Stimulated activated effector memory CD8-positive, alpha-beta T cell treated with anti-CD3 and anti-CD28 coated beads, Interleukin-12 subunit alpha, Interleukin-12 subunit beta, amount 100 ng/mL, for 72 hours (primary cell): ENCODE results near the gene MAP3K5.
"Not testable (repeated sequence)": the region's sequence is repeated elsewhere in the genome, so short reads cannot be mapped to it uniquely, and the experiment has no call there.

Source experiments
- ATAC-seq: fragments of 150-1000 bp; cut with Tn5 transposase; 2 replicates; pipeline ENCODE4 v1.10.0; 2021
- DNase-seq, 2 donors: peaks; one replicate each; pipeline ENCODE4 v3.0.0; 2021 to 2022; ENCODE audit warnings: low spot score in 2 of 2
- H3K27ac Mint-ChIP-seq: one replicate; pipeline ENCODE4 v1.8.0; 2022; ENCODE audit warnings: mild to moderate bottlenecking, mixed read lengths
- H3K36me3 Mint-ChIP-seq: one replicate; pipeline ENCODE4 v1.8.0; 2022; ENCODE audit warnings: mild to moderate bottlenecking, mixed read lengths
- H3K4me1 Mint-ChIP-seq: one replicate; pipeline ENCODE4 v1.8.0; 2022; ENCODE audit warnings: mixed read lengths
- H3K4me3 Mint-ChIP-seq: one replicate; pipeline ENCODE4 v1.8.0; 2022; ENCODE audit warnings: mild to moderate bottlenecking, mixed read lengths
- H3K9me3 Mint-ChIP-seq: one replicate; pipeline ENCODE4 v1.8.0; 2022; ENCODE audit warnings: mixed read lengths

MAP3K5 gene

DNA sequence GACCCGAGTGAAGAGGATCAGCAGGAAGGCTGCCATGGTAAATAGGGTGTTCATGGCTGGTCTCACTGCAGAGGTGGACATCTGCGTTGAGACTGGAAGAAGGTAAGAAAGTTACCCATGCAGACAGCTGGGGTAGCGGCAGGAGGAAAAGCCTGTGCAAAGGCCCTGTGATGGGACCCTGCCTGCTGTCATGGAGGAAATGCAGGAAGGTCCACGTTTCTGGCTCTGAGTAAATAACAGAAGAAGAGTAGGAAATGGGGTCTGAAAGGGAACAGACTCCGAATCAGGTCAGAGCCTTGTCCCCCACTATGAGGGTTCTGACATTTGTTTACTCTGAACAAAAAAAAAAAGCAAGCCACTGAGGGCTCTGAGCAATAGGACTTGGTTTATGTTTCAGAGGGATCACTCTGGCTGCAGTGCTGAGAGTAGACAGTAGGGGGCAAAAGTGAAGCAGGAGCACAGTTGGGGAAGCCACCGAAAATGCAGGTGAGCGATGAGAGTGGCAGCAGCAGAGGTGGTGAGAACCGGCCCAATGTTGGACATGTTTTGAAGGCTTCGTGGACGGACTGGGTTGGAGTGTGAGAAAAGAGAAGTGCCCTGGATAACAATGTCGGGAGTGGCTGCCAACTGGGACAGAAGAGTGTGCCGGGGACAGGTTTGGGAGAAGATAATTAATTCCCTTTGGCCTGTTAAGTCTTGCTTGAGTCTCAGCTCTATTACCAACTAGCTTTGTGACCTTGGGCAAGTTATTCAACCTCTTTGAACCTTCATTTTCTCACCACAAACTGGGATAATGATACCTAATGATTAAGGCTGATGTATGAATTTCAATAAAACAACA lies 184.1 kb downstream of the MAP3K5 start:
- Mint-ChIP-seq H3K4me3 (no peak overlapping the region), H3K27ac (no peak overlapping the region), H3K9me3 (no peaks in the 10 kb centered on the region), H3K36me3 (peaks cover 63% of the 10 kb centered on the region), H3K4me1 (peaks cover 26% of the 10 kb centered on the region)
- ATAC-seq: peak; percentile 93
- DNase-seq: peak; percentile 79 to 93

DNA sequence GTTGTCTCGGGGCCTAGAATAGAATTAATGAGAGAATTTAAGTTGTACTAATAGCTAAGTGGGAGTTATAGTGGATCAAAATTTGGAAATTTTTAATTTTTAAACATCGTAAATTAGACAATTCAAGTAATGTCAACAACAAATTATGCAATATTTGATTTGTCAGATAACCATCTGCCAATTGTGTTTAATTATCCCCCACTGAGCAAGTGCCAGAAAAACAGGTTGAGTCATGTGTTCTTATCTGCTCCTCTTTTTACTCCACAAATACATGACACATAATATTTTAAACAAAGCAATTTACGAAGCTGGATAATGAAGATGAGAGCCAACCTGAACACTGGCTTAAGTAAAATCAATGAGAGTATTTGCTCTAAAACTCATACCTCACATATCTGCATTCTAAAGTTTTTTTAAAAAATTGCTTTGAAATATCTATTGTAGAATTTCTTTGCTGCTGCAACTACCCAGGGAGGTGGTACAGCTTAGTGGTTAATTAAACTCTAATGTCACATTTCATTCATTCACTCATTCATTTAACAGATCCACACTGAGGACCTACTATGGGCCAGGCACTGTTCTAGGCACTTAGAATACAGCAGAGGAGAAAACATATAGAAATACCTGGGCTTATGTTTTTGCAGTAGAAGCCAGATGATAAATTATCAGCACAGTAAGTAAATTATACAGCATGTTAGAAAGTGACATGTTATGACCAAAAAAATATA lies 184.9 kb downstream of the MAP3K5 start:
- peaks cover 59% of the 10 kb centered on the region for H3K36me3 Mint-ChIP-seq
- H3K27ac Mint-ChIP-seq: no peak overlapping the region
- no peak overlapping the region for H3K4me3 Mint-ChIP-seq
- peaks cover 26% of the 10 kb centered on the region for H3K4me1 Mint-ChIP-seq
- ATAC-seq (no peak), DNase-seq (no peak)
- no peaks in the 10 kb centered on the region for H3K9me3 Mint-ChIP-seq

DNA sequence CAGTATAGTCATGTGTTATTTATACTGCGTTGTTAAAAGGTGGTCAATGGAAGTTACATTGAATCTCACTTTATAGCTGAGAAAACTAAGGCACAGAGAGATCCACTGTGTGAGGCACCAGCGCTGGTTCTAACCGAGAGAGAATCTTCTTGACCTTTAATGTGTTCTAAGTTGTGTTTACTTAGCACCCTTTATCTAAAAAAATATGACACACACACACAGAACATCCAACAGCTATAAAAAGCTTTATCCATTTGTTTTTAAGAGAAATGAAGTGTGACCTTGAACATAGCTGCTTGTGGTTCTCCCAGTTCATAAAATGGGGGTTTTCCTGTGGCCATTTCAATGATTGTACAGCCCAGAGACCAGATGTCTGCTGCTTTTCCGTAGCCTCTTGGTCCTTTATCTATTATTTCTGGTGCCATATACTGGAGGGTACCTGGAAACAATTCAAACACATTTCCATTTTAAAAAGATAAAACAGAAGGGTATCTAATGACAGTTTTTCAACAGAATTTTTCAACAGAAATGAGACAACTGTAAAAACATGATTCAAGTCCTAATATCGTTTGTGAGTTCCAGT lies 187.3 kb downstream of the MAP3K5 start:
- Mint-ChIP-seq H3K36me3 (peaks cover 58% of the 10 kb centered on the region), H3K9me3 (no peaks in the 10 kb centered on the region), H3K4me3 (no peak overlapping the region), H3K4me1 (peaks cover 19% of the 10 kb centered on the region), H3K27ac (no peak overlapping the region)
- ATAC-seq (no peak), DNase-seq (peak in 1 of 2 donors; percentile 13)

DNA sequence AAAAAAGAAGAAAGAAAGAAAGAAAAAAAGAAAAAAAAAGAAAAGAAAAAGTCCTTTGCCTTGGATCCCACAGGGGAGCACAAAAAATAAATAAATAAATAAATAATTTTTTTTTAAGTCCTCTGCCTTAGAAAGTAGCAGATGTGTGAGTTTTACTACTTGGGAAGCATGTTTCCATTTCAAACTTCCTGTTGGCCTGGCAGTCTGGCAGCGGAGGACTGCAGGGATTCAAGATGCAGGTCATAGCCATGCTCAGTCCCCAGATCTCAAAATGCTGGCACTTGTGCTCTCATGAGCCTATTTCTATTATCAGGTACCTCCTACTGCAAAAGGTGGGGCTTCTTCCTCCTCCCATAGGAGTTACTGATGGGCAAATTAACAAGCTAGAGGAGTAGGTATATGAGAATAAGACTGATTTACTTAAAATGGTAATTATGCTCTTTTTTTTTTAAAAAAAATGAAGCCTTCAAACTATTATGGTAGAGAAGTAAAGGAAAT lies 187.9 kb downstream of the MAP3K5 start:
- Mint-ChIP-seq H3K9me3 (no peaks in the 10 kb centered on the region), H3K4me3 (no peak overlapping the region), H3K36me3 (peaks cover 64% of the 10 kb centered on the region), H3K27ac (no peak overlapping the region), H3K4me1 (peaks cover 15% of the 10 kb centered on the region)
- no peak for ATAC-seq
- DNase-seq: peak in 1 of 2 donors; percentile 35

DNA sequence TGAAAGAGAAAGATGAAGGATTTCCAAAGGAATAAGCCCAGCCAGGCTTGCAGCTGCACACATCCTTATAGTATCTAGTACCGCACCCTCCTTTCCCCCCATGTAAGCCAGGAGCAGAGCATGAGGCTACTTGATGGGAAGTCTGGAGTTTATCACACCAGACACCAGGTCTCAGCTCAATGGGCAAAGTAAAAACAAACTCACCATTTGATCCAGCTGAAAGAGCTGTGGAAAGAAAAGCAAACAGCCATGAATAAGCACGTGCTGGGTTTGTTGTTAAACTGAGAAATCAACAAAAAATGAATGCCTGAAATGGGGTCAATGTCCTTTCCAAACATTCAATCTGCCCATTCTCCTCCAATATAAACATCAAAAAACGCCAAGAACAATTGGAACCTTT lies 191.5 kb downstream of the MAP3K5 start:
- no peak overlapping the region for H3K4me3 Mint-ChIP-seq
- peak in 1 of 2 donors; percentile 22 for DNase-seq
- H3K36me3 Mint-ChIP-seq: peaks cover 61% of the 10 kb centered on the region
- peaks cover 10% of the 10 kb centered on the region for H3K4me1 Mint-ChIP-seq
- no peak overlapping the region for H3K27ac Mint-ChIP-seq
- no peak for ATAC-seq
- no peaks in the 10 kb centered on the region for H3K9me3 Mint-ChIP-seq

DNA sequence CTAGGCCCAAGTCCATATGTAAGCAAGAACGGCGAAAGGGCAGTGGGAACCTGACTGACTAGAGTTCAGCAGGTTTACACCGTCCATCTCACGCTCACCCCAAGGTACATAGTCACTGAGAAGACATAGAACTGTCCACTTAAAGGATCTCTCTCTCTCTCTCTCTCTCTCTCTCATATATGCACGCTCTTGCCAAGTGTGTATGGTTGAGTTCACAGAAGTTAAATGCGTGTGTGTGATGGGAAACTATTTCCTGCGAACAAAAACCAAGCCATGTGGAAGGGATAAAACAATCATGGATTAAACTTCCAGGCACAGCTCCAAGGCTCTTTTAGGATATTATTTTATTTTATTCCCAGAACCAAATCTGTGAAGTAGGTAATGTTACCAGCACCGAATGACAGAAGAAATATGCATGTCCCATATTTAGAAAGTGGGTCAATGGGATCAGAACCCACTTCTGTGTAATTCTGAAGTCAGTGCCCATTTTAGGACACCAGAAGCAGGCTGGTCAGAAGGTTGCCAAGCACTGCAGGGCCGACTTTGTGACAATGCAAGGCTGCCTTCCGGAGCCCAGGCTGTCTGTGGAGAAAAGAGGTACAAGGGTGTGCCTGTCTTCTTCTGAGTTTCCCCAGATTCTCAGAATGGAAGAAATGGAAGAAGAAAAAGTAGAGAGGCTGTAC lies 192.8 kb downstream of the MAP3K5 start:
- H3K4me1 Mint-ChIP-seq: peaks cover 22% of the 10 kb centered on the region
- H3K9me3 Mint-ChIP-seq: no peaks in the 10 kb centered on the region
- DNase-seq (peak in 1 of 2 donors; percentile 35), ATAC-seq (no peak)
- H3K36me3 Mint-ChIP-seq: peaks cover 53% of the 10 kb centered on the region
- no peak overlapping the region for H3K27ac Mint-ChIP-seq
- H3K4me3 Mint-ChIP-seq: no peak overlapping the region

DNA sequence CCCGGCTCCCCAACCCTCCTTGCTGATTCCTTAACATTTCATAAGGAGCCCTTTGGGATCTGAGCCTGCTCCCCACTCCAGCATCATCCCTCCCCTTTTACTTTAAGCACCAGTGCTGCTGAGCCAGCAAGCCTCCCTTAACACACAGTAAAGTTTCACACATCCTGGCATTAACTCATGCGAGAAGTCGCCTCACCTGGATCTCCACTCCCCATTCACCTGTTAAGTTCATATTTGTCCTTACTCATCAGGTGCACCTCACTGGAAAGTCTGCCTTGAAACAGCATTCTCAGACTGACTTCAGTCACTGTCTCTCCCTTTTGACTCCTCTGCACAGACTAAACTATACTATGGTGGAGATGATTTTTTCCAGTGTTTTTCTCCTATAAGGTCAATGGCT lies 194.2 kb downstream of the MAP3K5 start:
- no peak overlapping the region for H3K4me3 Mint-ChIP-seq
- H3K9me3 Mint-ChIP-seq: no peaks in the 10 kb centered on the region
- DNase-seq: peak in 1 of 2 donors; percentile 28
- peak overlapping the region; percentile 58 for H3K27ac Mint-ChIP-seq
- no peak for ATAC-seq
- peaks cover 36% of the 10 kb centered on the region for H3K4me1 Mint-ChIP-seq
- peaks cover 46% of the 10 kb centered on the region for H3K36me3 Mint-ChIP-seq

DNA sequence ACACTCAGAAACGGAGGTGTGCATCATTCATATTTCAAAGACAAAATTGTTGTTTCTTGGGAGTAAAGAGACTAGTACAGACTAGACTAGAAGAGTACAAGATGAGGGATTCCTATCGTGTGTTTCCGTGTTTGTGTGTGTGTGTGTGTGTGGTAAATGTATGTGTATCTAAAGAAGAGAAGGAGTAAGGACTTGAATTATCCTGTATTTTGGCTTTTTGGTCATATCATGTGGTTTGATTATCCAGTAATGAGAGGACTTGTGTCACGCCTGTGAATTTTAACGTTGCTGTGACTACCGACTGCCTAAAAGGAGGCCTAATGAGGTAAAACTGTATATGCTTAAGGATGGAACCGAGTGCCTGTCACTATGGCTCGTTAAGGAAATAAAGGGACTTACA lies 197.6 kb downstream of the MAP3K5 start:
- Mint-ChIP-seq H3K36me3 (peaks cover 51% of the 10 kb centered on the region), H3K9me3 (no peaks in the 10 kb centered on the region), H3K27ac (peak overlapping the region; percentile 97), H3K4me1 (peaks cover 37% of the 10 kb centered on the region), H3K4me3 (peak overlapping the region; percentile 66)
- no peak for DNase-seq
- ATAC-seq: no peak

DNA sequence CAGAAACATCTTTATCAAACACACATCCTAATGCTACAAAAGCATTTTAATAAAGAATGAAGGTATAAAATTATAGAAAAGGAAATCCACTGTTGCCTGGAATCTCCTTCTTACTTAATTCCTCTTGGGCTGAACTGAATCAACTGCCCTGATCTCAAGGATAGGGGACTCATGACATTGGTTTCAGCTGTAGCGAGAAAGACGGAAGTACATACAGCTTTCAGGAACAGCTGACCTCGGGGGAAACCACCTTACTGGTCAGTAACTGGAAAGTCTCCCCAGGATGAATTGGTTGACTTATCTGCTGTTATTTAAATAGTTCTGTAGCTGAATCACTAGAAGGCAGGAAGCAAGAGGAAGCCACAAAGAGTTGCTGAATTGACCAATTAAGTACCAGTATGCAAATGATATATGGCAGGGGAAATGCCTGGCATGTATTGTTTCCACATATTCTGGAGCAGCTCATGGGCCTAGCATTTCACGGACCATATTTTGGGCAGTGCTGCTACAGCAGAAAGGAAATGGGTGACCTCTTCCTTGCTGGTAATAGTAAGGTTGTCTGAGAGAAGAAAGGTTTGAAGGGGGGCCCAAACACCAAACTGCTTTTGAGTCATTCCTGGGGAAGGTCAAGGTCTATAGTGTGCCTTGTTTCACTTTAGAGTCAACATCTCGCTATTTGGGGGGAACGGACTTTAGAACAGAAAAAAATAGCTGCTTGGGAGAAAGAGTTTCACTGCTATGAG lies 198.4 kb downstream of the MAP3K5 start:
- H3K4me3 Mint-ChIP-seq: peak overlapping the region; percentile 66
- H3K4me1 Mint-ChIP-seq: peaks cover 37% of the 10 kb centered on the region
- H3K9me3 Mint-ChIP-seq: no peaks in the 10 kb centered on the region
- ATAC-seq (peak; percentile 97), DNase-seq (peak; percentile 22 to 80)
- peaks cover 56% of the 10 kb centered on the region for H3K36me3 Mint-ChIP-seq
- H3K27ac Mint-ChIP-seq: peak overlapping the region; percentile 97

DNA sequence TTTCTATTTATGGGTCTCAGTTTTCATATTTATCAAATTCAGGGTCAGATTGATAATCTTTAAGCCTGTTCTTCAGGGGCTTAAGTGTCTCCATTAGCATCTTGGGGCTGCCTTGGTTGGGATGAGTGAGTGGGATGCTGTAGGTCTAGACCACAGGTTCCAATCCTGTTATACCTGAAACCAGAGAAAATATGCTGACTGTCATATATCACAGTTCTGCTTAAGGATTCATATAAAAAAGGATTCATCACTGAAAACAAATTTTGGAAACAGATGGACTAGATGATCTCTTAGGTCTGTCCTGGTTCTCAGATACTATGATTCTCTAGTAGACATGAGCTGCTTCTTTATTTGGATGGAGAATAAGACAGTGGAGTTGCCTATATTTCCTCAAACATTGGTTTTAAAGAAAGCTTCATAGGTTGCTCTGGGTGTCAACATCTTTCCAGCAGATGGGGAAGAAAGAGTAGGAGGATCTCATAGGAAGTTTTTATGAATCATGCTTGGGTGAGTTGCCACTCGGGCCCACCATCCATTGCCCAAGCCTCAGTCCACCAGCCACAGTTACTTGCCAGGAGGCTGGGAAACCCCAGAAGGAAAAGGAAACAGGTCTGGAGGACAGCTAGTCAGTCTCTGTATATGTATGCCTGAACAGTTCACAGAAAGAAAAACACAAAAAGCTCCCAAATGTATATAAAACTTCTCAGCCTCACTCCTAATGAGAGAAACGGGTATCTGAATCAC lies 199.2 kb downstream of the MAP3K5 start:
- Mint-ChIP-seq H3K27ac (peak overlapping the region; percentile 97), H3K9me3 (no peaks in the 10 kb centered on the region), H3K4me3 (peak overlapping the region; percentile 66), H3K4me1 (peaks cover 37% of the 10 kb centered on the region), H3K36me3 (peaks cover 60% of the 10 kb centered on the region)
- DNase-seq (peak in 1 of 2 donors; percentile 49), ATAC-seq (no peak)

DNA sequence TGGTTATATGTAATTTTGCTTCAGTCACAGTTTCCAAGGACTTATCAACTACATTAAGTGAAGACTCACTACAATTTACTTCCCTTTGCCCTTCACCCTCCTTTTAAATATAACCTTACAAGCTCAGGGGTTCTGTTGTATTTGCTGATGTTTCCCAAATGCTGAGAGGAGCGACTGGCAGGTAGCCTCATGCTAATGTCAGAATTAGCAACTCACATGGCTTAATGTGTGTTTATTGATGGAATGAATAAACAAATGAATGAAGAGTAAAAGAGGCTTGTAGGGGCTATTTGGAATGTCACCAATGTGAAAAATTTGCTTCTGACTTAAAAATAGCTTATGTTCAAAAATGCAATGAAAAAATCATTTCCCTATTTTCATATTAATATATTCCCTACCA lies 200.7 kb downstream of the MAP3K5 start:
- Mint-ChIP-seq H3K9me3 (no peaks in the 10 kb centered on the region), H3K4me3 (no peak overlapping the region), H3K36me3 (peaks cover 60% of the 10 kb centered on the region), H3K4me1 (peaks cover 35% of the 10 kb centered on the region), H3K27ac (peak overlapping the region; percentile 54)
- DNase-seq (no peak), ATAC-seq (no peak)

DNA sequence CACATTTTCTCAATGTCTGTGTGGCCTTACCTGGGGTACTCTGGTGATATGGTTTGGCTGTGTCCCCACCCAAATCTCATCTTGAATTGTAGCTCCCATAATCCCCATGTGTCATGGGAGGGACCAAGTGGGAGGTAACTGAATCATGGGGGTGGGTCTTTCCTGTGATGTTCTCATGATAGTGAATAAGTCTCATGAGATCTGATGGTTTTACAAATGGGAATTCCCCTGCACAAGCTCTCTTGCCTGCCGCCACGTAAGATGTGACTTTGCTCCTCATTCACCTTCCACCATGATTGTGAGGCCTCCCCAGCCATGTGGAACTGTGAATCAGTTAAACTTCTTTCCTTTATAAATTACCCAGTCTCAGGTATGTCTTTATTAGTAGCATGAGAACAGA lies 201.4 kb downstream of the MAP3K5 start:
- peak in 1 of 2 donors; percentile 22 for DNase-seq
- H3K4me3 Mint-ChIP-seq, H3K9me3 Mint-ChIP-seq, ATAC-seq: not testable (repeated sequence)
- Mint-ChIP-seq H3K27ac (peak overlapping the region; percentile 54), H3K36me3 (peaks cover 62% of the 10 kb centered on the region), H3K4me1 (peaks cover 27% of the 10 kb centered on the region)

DNA sequence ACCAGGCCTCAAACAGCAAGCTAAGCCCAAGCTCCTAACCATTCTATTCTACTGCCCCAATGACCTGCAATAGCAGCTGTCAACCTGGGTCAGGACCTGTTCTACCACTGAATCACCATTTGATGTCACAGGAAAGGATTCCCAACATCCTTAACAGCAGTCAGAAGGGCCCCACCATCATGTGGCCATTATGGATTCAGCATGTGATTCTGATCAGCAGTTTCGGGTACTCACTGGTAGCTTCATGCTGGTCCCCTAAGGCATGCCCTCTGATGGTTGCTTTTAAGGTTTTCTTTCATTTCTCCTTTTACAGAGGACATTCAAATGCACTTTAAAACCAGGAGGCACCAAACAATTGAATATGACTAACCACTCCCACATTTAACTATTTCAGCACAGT lies 204.8 kb downstream of the MAP3K5 start:
- no peak overlapping the region for H3K4me3 Mint-ChIP-seq
- peaks cover 64% of the 10 kb centered on the region for H3K36me3 Mint-ChIP-seq
- no peak overlapping the region for H3K27ac Mint-ChIP-seq
- H3K9me3 Mint-ChIP-seq: no peaks in the 10 kb centered on the region
- ATAC-seq: no peak
- H3K4me1 Mint-ChIP-seq: peaks cover 7% of the 10 kb centered on the region
- no peak for DNase-seq

DNA sequence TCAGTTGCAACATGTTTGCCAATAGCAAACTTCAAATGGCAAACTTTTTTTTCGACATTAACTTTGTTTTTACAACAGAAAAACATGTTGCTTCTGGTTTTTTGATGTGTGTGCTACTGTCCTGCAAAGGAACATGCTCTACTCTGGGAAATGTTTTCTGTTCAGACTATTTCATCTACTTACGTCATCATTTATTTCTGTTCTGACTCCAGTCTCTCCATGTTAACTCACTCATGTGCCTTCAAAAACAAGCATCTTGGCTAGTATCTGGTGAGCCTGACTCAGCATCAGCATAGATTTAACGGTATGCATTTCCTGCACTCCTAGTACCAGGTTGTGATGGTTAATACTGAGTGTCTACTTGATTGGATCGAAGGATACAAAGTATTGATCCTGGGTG lies 206.0 kb downstream of the MAP3K5 start:
- peak overlapping the region; percentile 73 for H3K27ac Mint-ChIP-seq
- H3K4me3 Mint-ChIP-seq: no peak overlapping the region
- DNase-seq (no peak), ATAC-seq (no peak)
- H3K36me3 Mint-ChIP-seq: peaks cover 53% of the 10 kb centered on the region
- no peaks in the 10 kb centered on the region for H3K9me3 Mint-ChIP-seq
- H3K4me1 Mint-ChIP-seq: peaks cover 7% of the 10 kb centered on the region
